ENCODE data around the gene PANK4.

PANK4 gene

GRCh38 chr1:2494323-2494693 is 32.1 kb downstream of the PANK4 start:
- peak; percentile 91 for DNase-seq

- no peak for DNase-seq
These were observed 32.6 kb downstream of the PANK4 start for GRCh38 chr1:2493691-2494322.

GRCh38 chr1:2493218-2493617 is 33.2 kb downstream of the PANK4 start:
- DNase-seq: no peak

- DNase-seq: no peak
These were observed 34.3 kb downstream of the PANK4 start for GRCh38 chr1:2492091-2492490.

- DNase-seq: no peak
These were observed 36.8 kb downstream of the PANK4 start for GRCh38 chr1:2489615-2490014.

- DNase-seq: no peak
These were observed 37.7 kb downstream of the PANK4 start for GRCh38 chr1:2488688-2489087.

GRCh38 chr1:2486558-2486957 is 39.8 kb downstream of the PANK4 start:
- no peak for DNase-seq

- DNase-seq: no peak
These were observed 40.4 kb downstream of the PANK4 start for GRCh38 chr1:2486041-2486440.

GRCh38 chr1:2483970-2484369 is 42.4 kb downstream of the PANK4 start:
- no peak for DNase-seq

- DNase-seq: no peak
These were observed 43.4 kb downstream of the PANK4 start for GRCh38 chr1:2483026-2483425.

GRCh38 chr1:2482588-2482987 is 43.8 kb downstream of the PANK4 start:
- no peak for DNase-seq

GRCh38 chr1:2481885-2482284 is 44.5 kb downstream of the PANK4 start:
- no peak for DNase-seq

GRCh38 chr1:2480986-2481364 is 45.4 kb downstream of the PANK4 start:
- DNase-seq: no peak

GRCh38 chr1:2480236-2480985 is 46.0 kb downstream of the PANK4 start:
- no peak for DNase-seq

- DNase-seq: no peak
These were observed 46.8 kb downstream of the PANK4 start for GRCh38 chr1:2479618-2480017.

- DNase-seq: no peak
These were observed 47.2 kb downstream of the PANK4 start for GRCh38 chr1:2479186-2479585.

- DNase-seq: no peak
These were observed 48.5 kb downstream of the PANK4 start for GRCh38 chr1:2477791-2478499.

- DNase-seq: no peak
These were observed 49.1 kb downstream of the PANK4 start for GRCh38 chr1:2477309-2477708.

- DNase-seq: no peak
These were observed 50.1 kb downstream of the PANK4 start, which contains the start of gene PLCH2 for GRCh38 chr1:2476061-2476999. PLCH2 (plus strand) TSS chr1:2476289; CDS start chr1:2476589, 300 bp downstream.

GRCh38 chr1:2475571-2475970 is 50.8 kb downstream of the PANK4 start:
- DNase-seq: no peak

- DNase-seq: no peak
These were observed 51.4 kb downstream of the PANK4 start for GRCh38 chr1:2474933-2475371.

GRCh38 chr1:2474104-2474844 is 52.1 kb downstream of the PANK4 start:
- DNase-seq: no peak

Measured in islet precursor cell (in vitro differentiated cells).